HepG2 (cell line): ENCODE data around the gene PPIL6. TPM values are rescaled to one million over a fixed set of nuclear protein-coding genes. Genes with fewer than 3 reads are reported as not detected.

ENCODE experiments used
- ATAC-seq: fragments of 200-7000 bp; cut with Tn5 transposase; 3 replicates; pipeline ENCODE4 v1.9.1; 2020; ENCODE audit warnings: mild to moderate bottlenecking, moderate library complexity
- BruUV-seq: library from RNA; stranded (reverse); fragments of 400-500 nt; replicated peaks from 2 replicates; lab custom pipeline; 2021; lab: Mats Ljungman, UMichigan
- CTCF ChIA-PET: fragments of 300-600 bp; formaldehyde crosslinking; extraction: SDS; loops from one replicate; lab custom pipeline; 2021; ENCODE audit warnings: low total read pairs, inconsistent platforms, low intra/inter-chr PET ratio; lab: Yijun Ruan, JAX
- POLR2A ChIA-PET: fragments of 350-600 bp; sonication (Branson Sonifier 250); formaldehyde crosslinking; loops from one replicate; lab custom pipeline; 2020; ENCODE audit warnings: antibody characterized with exemption, inconsistent platforms; lab: Yijun Ruan, JAX
- DNase-seq: peaks from one replicate; pipeline ENCODE4 v3.0.0-alpha.2; 2015; ENCODE audit warnings: low spot score
- FAIRE-seq: peaks from 3 replicates; lab custom pipeline; 2011; peaks lifted over from hg19 to GRCh38; lab: Jason Lieb, UNC
- H2AFZ ChIP-seq: one replicate; pipeline ENCODE4 v1.6.1; 2011; ENCODE audit warnings: low read length, inconsistent platforms
- H3K27ac ChIP-seq: fragments of 300-600 bp; 3 replicates; pipeline ENCODE4 v1.8.0; 2011; ENCODE audit warnings: mixed run types, mild to moderate bottlenecking, mixed read lengths, low read length, inconsistent platforms; ENCODE audit not compliant: insufficient read depth; ENCODE audit errors: extremely low read length
- H3K27me3 ChIP-seq, 2 experiments: fragments of 200-600 bp in 1 of 2; 2 replicates in 1 of 2; 3 replicates in 1 of 2; pipeline versions ENCODE4 v1.6.0 to v1.8.0; 2011; ENCODE audit warnings: low read length in 2 of 2, mild to moderate bottlenecking in 2 of 2, moderate library complexity in 2 of 2, inconsistent platforms in 1 of 2; ENCODE audit not compliant: insufficient read depth in 2 of 2, control insufficient read depth in 1 of 2
- H3K36me3 ChIP-seq, 2 experiments: fragments of 200-600 bp in 1 of 2; replicated peaks in 1 of 2; 2 replicates in 1 of 2; 3 replicates in 1 of 2; pipeline versions ENCODE4 v1.5.1 to v1.8.0; 2011; ENCODE audit warnings: low read length in 2 of 2, inconsistent platforms in 1 of 2; ENCODE audit not compliant: insufficient read depth in 2 of 2, control insufficient read depth in 1 of 2
- H3K4me1 ChIP-seq: 2 replicates; pipeline ENCODE4 v1.5.1; 2012; ENCODE audit warnings: low read length, inconsistent platforms; ENCODE audit not compliant: insufficient read depth
- H3K4me2 ChIP-seq: 2 replicates; pipeline ENCODE4 v1.6.0; 2011; ENCODE audit warnings: low read depth, low read length, inconsistent platforms
- H3K4me3 ChIP-seq, 3 experiments: fragments of 200-600 bp in 1 of 3; sonication (generic), shearing (Covaris generic) in 1 of 3; replicated peaks in 1 of 3; 2 replicates each; pipeline ENCODE4 v1.5.1; 2011 to 2016; ENCODE audit warnings: low read length in 3 of 3, inconsistent platforms in 2 of 3, low read depth in 2 of 3, mild to moderate bottlenecking in 2 of 3, control low read depth in 1 of 3, mixed read lengths in 1 of 3; ENCODE audit not compliant: insufficient read depth in 1 of 3
- H3K79me2 ChIP-seq: one replicate; pipeline ENCODE4 v1.6.1; 2011; ENCODE audit warnings: low read length, inconsistent platforms; ENCODE audit not compliant: insufficient read depth
- H3K9ac ChIP-seq: 2 replicates; pipeline ENCODE4 v1.6.0; 2011; ENCODE audit warnings: mild to moderate bottlenecking, low read depth, low read length, inconsistent platforms; ENCODE audit not compliant: insufficient read depth
- H3K9me3 ChIP-seq: 2 replicates; pipeline ENCODE4 v1.5.1; 2012; ENCODE audit warnings: mild to moderate bottlenecking, low read length
- H4K20me1 ChIP-seq: 2 replicates; pipeline ENCODE4 v1.6.0; 2011; ENCODE audit warnings: inconsistent platforms, mild to moderate bottlenecking, low read length, moderate library complexity; ENCODE audit not compliant: insufficient read depth
- FOXA1 ChIP-seq, 2 experiments: fragments of 450-650 bp in 1 of 2; sonication (generic) in 1 of 2; formaldehyde crosslinking in 1 of 2; IDR thresholded peaks; 2 replicates each; pipeline versions ENCODE4 v1.4.0 to v1.6.1; 2016 to 2020; ENCODE audit warnings: missing genetic modification reagents in 1 of 2
- HES4 ChIP-seq: sonication (generic); formaldehyde crosslinking; IDR thresholded peaks from 2 replicates; pipeline ENCODE4 v1.9.0; 2021; ENCODE audit warnings: mild to moderate bottlenecking, missing genetic modification reagents, borderline replicate concordance
- JUND ChIP-seq: sonication (generic); formaldehyde crosslinking; IDR thresholded peaks from 2 replicates; pipeline ENCODE4 v1.8.0; 2022; ENCODE audit warnings: mild to moderate bottlenecking, missing genetic modification reagents
- KLF11 ChIP-seq: IDR thresholded peaks from 2 replicates; pipeline ENCODE4 v1.6.1; 2016; ENCODE audit warnings: missing compliant biosample characterization
- RELA ChIP-seq: sonication (generic); formaldehyde crosslinking; IDR thresholded peaks from 2 replicates; pipeline ENCODE4 v1.4.0; 2020; ENCODE audit warnings: missing genetic modification reagents
- RNF219 ChIP-seq: sonication (generic); formaldehyde crosslinking; IDR thresholded peaks from 2 replicates; pipeline ENCODE4 v1.5.0; 2020; ENCODE audit warnings: mild to moderate bottlenecking, missing genetic modification reagents
- TRAFD1 ChIP-seq: sonication (generic); formaldehyde crosslinking; IDR thresholded peaks from 2 replicates; pipeline ENCODE4 v1.5.1; 2020; ENCODE audit warnings: missing genetic modification reagents, mild to moderate bottlenecking, borderline replicate concordance
- U2AF1 ChIP-seq: fragments of 200-400 bp; formaldehyde crosslinking; optimal IDR thresholded peaks from 2 replicates; pipeline ENCODE3; 2017; ENCODE audit warnings: mild to moderate bottlenecking, low read depth, low read length
- ZNF232 ChIP-seq: sonication (generic); formaldehyde crosslinking; IDR thresholded peaks from 2 replicates; pipeline ENCODE4 v1.4.0; 2020; ENCODE audit warnings: missing genetic modification reagents, borderline replicate concordance
- WGBS: methylation state at CpG from one replicate; pipeline ENCODE4 v1.1.6; 2017; ENCODE audit warnings: low lambda C conversion rate; 5-methylcytosine and 5-hydroxymethylcytosine counted together
- in situ Hi-C: cut with HindIII; loops from 2 replicates; pipeline ENCODE4 v1.10.0; 2017; ENCODE audit warnings: low pct_unique_long_range_greater_than_20kb; ENCODE audit not compliant: extremely low pct_ligation_motif_present
- intact Hi-C: fragments of 100-400 bp; cut with micrococcal nuclease; formaldehyde crosslinking; loops from one replicate; pipeline ENCODE4 v1.10.0; 2022; ENCODE audit not compliant: unreplicated experiment
- polyA plus RNA-seq, 8 experiments: library from polyadenylated mRNA; depleted of rRNA in 3 of 8; stranded (reverse) in 7 of 8; unstranded in 1 of 8; fragments of >200 nt; fragmentation: Illumina TruSeq in 4 of 8; extraction: Trizol in 4 of 8; gene quantifications; 2 replicates each; pipeline versions ENCODE4 v1.2.1 to v1.2.3, GENCODE V29; 2011 to 2016; ENCODE audit warnings: low read depth in 4 of 8, missing spikeins in 1 of 8, mixed read lengths in 1 of 8; ENCODE audit not compliant: insufficient read depth in 1 of 8
- total RNA-seq, 5 experiments: library from RNA; depleted of rRNA; stranded (reverse); fragments of >200 nt; fragmentation: Illumina TruSeq; extraction: Trizol; gene quantifications; 2 replicates each; pipeline ENCODE4 v1.2.3, GENCODE V29; 2016; ENCODE audit warnings: low read depth in 1 of 5

PPIL6 gene
- total and polyA plus RNA-seq, 2 of the 13 experiments (the other 11 are each of a cell fraction or from before 2014, with no cell fraction given) = 0.22 to 0.46 TPM

DNA sequence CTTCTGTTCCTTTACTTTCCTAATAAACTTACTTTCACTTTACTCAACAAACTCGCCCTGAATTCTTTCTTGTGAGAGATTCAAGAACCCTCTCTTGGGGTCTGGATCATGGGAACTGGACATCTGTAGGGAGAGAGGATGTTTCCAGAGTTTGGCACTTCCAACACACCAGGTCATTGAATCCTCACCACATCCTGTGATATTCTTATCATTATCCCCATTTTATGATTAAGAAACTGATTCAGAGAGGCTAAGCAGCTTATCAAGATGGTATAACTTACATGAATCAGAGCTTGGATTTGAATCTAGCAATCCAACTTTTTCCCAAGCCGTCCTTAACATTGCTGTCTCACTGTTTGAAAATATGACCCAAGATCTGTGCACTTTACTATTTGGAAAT, 15.5 kb downstream of the PPIL6 start:
- intact Hi-C loops = no loop called here
- CTCF ChIA-PET = no interaction called here
- H3K79me2 ChIP-seq = no peaks in the 10 kb centered on the region
- no peak for ATAC-seq
- no peak overlapping the region for H3K4me2 ChIP-seq
- POLR2A ChIA-PET = no interaction called here
- no TSS peak for BruUV-seq
- no peaks in the 10 kb centered on the region; a peak in 1 of 5 replicates for H3K27me3 ChIP-seq
- H3K9me3 ChIP-seq = no peaks in the 10 kb centered on the region
- 49% methylated on average over 2 of the region's 2 CpGs for WGBS
- in situ Hi-C loops = no loop called here
- FAIRE-seq = no peak
- TF ChIP-seq RNF219 = no peak
- no peak for TF ChIP-seq KLF11 (CRISPR knock-in tag)
- no peak for TF ChIP-seq RELA (CRISPR knock-in tag)
- no peak for TF ChIP-seq ZNF232 (CRISPR knock-in tag)
- TF ChIP-seq HES4 (CRISPR knock-in tag) = no peak
- no peak for TF ChIP-seq TRAFD1 (CRISPR knock-in tag)
- TF ChIP-seq U2AF1 = no peak
- no peak for TF ChIP-seq FOXA1 (IDR thresholded peaks at IDR 0.05)
- no peak for TF ChIP-seq FOXA1 (CRISPR knock-in tag; IDR thresholded peaks at IDR 0.05)
- TF ChIP-seq JUND = no peak
- H3K9ac ChIP-seq = no peak overlapping the region
- H3K4me3 ChIP-seq = no peak overlapping the region
- no peak overlapping the region for H3K27ac ChIP-seq
- H4K20me1 ChIP-seq = no peaks in the 10 kb centered on the region
- peaks cover 9% of the 10 kb centered on the region for H3K4me1 ChIP-seq
- H2AFZ ChIP-seq = no peak overlapping the region
- no peaks in the 10 kb centered on the region for H3K36me3 ChIP-seq
- DNase-seq = no peak
